GM23338 (cell line): ENCODE measurements around the gene CENPB.

Source experiments
- CREB1 ChIP-seq: fragments of 250-450 bp; sonication (Bioruptor Pico); IDR thresholded peaks from 2 replicates; pipeline ENCODE4 v1.5.0; 2020; ENCODE audit warnings: low read depth, mild to moderate bottlenecking, moderate library complexity
- ETS1 ChIP-seq: IDR thresholded peaks from 2 replicates; pipeline ENCODE4 v1.6.1; 2016; ENCODE audit warnings: antibody characterized with exemption
- EZH2 ChIP-seq: fragments of 200-600 bp; sonication (generic); IDR thresholded peaks from one replicate; pipeline ENCODE4 v1.8.0; 2017; ENCODE audit warnings: antibody characterized with exemption, mild to moderate bottlenecking, low read depth; ENCODE audit not compliant: unreplicated experiment
- EZH2phosphoT487 ChIP-seq: fragments of 200-600 bp; sonication (generic); IDR thresholded peaks from one replicate; pipeline ENCODE4 v1.8.1; 2018; ENCODE audit warnings: antibody characterized with exemption; ENCODE audit not compliant: unreplicated experiment
- JUNB ChIP-seq: IDR thresholded peaks from one replicate; pipeline ENCODE4 v1.6.1; 2016; ENCODE audit warnings: antibody characterized with exemption; ENCODE audit not compliant: unreplicated experiment
- NANOG ChIP-seq: IDR thresholded peaks from 2 replicates; pipeline ENCODE4 v1.6.1; 2016; ENCODE audit warnings: antibody characterized with exemption, borderline replicate concordance
- POLR2AphosphoS5 ChIP-seq: IDR thresholded peaks from 2 replicates; pipeline ENCODE4 v1.6.1; 2016; ENCODE audit warnings: antibody characterized with exemption, low read depth
- STAT1 ChIP-seq: IDR thresholded peaks from one replicate; pipeline ENCODE4 v1.6.1; 2016; ENCODE audit warnings: antibody characterized with exemption; ENCODE audit not compliant: unreplicated experiment
- ZNF114 ChIP-seq: fragments of 250-450 bp; sonication (Bioruptor Pico); IDR thresholded peaks from 2 replicates; pipeline ENCODE4 v1.5.0; 2020; ENCODE audit warnings: mild to moderate bottlenecking, moderate library complexity
- ZNF331 ChIP-seq: fragments of 250-450 bp; sonication (Bioruptor Pico); IDR thresholded peaks from 2 replicates; pipeline ENCODE4 v1.5.0; 2020; ENCODE audit warnings: low read depth, mild to moderate bottlenecking, moderate library complexity
- ZNF462 ChIP-seq: fragments of 250-450 bp; sonication (Bioruptor Pico); IDR thresholded peaks from 2 replicates; pipeline ENCODE4 v1.5.0; 2020; ENCODE audit warnings: mild to moderate bottlenecking, moderate library complexity
- TF ChIP-seq, protein P1 (sequence below), 2 experiments: fragments of 200-600 bp in 1 of 2; sonication (generic) in 1 of 2; conservative IDR thresholded peaks; 2 replicates each; pipeline versions ENCODE4 v1.5.1 to v1.6.1; 2016 to 2017; ENCODE audit warnings: antibody characterized with exemption in 2 of 2, low read depth in 2 of 2, mild to moderate bottlenecking in 2 of 2, moderate library complexity in 1 of 2
- TF ChIP-seq, protein P2 (sequence below): IDR thresholded peaks from one replicate; pipeline ENCODE4 v1.6.1; 2018; ENCODE audit warnings: antibody characterized with exemption; ENCODE audit not compliant: unreplicated experiment

GRCh38 chr20:3741836-3742458 is 44.6 kb downstream of the CENPB start:
- TF ChIP-seq, protein P1, sequence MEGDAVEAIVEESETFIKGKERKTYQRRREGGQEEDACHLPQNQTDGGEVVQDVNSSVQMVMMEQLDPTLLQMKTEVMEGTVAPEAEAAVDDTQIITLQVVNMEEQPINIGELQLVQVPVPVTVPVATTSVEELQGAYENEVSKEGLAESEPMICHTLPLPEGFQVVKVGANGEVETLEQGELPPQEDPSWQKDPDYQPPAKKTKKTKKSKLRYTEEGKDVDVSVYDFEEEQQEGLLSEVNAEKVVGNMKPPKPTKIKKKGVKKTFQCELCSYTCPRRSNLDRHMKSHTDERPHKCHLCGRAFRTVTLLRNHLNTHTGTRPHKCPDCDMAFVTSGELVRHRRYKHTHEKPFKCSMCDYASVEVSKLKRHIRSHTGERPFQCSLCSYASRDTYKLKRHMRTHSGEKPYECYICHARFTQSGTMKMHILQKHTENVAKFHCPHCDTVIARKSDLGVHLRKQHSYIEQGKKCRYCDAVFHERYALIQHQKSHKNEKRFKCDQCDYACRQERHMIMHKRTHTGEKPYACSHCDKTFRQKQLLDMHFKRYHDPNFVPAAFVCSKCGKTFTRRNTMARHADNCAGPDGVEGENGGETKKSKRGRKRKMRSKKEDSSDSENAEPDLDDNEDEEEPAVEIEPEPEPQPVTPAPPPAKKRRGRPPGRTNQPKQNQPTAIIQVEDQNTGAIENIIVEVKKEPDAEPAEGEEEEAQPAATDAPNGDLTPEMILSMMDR (conservative IDR thresholded peaks at IDR 0.05; ENCODE audit: low read depth in 2 of 2): no peak
- TF ChIP-seq EZH2 (no peak), CREB1 (no peak), POLR2AphosphoS5 (no peak), JUNB (no peak), NANOG (no peak), EZH2phosphoT487 (no peak), ETS1 (no peak), ZNF331 (CRISPR knock-in tag) (no peak), STAT1 (no peak), ZNF114 (CRISPR knock-in tag) (no peak), ZNF462 (no peak)
- TF ChIP-seq, protein P2, sequence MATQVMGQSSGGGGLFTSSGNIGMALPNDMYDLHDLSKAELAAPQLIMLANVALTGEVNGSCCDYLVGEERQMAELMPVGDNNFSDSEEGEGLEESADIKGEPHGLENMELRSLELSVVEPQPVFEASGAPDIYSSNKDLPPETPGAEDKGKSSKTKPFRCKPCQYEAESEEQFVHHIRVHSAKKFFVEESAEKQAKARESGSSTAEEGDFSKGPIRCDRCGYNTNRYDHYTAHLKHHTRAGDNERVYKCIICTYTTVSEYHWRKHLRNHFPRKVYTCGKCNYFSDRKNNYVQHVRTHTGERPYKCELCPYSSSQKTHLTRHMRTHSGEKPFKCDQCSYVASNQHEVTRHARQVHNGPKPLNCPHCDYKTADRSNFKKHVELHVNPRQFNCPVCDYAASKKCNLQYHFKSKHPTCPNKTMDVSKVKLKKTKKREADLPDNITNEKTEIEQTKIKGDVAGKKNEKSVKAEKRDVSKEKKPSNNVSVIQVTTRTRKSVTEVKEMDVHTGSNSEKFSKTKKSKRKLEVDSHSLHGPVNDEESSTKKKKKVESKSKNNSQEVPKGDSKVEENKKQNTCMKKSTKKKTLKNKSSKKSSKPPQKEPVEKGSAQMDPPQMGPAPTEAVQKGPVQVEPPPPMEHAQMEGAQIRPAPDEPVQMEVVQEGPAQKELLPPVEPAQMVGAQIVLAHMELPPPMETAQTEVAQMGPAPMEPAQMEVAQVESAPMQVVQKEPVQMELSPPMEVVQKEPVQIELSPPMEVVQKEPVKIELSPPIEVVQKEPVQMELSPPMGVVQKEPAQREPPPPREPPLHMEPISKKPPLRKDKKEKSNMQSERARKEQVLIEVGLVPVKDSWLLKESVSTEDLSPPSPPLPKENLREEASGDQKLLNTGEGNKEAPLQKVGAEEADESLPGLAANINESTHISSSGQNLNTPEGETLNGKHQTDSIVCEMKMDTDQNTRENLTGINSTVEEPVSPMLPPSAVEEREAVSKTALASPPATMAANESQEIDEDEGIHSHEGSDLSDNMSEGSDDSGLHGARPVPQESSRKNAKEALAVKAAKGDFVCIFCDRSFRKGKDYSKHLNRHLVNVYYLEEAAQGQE: no peak
